Fibroblast of skin of abdomen (primary cell): Measurements from ENCODE around the gene GPRASP3. TPM values are rescaled to one million over a fixed set of nuclear protein-coding genes. Genes with fewer than 3 reads are reported as not detected.
"Not testable (repeated sequence)": the region's sequence is repeated elsewhere in the genome, so short reads cannot be mapped to it uniquely, and the experiment has no call there.

Experiments used
- DNase-seq: peaks from one replicate; pipeline ENCODE4 v3.0.0-alpha.2; 2013
- polyA plus RNA-seq, 2 experiments: library from polyadenylated mRNA; unstranded; fragments of 120-200 nt; gene quantifications; one replicate each; pipeline ENCODE4 v1.2.1, GENCODE V29; 2013; ENCODE audit not compliant: insufficient read length in 2 of 2

GPRASP3 gene, protein sequence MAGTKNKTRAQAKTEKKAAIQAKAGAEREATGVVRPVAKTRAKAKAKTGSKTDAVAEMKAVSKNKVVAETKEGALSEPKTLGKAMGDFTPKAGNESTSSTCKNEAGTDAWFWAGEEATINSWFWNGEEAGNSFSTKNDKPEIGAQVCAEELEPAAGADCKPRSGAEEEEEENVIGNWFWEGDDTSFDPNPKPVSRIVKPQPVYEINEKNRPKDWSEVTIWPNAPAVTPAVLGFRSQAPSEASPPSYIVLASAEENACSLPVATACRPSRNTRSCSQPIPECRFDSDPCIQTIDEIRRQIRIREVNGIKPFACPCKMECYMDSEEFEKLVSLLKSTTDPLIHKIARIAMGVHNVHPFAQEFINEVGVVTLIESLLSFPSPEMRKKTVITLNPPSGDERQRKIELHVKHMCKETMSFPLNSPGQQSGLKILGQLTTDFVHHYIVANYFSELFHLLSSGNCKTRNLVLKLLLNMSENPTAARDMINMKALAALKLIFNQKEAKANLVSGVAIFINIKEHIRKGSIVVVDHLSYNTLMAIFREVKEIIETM
- polyA plus RNA-seq (2013, experiment 1 of 2; ENCODE audit: insufficient read length), result 6.0 TPM
- polyA plus RNA-seq (2013, experiment 2 of 2; ENCODE audit: insufficient read length), result 5.4 TPM

DNA sequence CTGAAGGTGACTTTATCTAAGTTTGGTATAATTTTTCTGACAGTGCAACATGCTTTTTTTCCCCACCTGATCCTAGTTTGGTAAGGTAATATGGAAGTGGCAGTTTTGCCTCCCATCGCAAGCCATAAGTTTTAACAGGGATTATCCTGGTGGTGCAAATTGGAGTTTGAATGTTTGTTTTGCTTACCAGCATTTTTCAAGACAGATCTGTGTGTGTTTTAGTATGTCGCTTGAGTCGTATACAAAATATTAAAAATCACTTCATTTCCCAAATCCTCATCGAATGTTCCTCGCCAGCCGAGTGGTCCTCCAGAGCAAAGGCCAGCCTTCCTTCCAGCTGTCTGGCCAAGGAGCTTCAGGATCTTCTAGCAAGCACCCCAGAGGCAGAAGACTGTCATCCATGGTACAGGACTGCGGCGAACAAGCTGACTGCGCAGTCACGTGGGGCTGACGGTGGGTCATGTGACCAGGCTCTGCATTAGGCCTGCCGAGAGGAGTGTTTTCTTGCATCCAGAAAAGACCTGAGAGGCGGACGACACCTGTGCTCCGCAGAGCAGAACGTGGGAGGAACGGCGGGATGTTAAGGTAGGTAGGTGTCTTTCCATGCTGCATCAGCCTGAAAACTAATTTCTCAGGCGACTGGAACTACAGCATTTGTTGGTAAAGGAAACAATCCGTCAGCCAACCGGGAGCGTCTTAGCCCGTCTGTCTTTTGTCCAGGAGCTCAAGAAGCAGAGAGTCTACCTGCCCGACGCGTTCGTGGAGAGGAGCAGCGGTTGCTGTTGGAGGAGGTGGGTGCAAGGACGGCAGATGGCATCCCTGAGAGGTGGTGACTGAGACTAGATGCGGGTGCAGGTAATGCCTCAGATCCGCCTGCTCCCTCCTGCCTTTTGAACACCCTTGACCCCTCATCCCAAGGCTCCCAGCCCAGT, at the start of gene GPRASP3:
TSS of gene GPRASP3 (plus strand) at position 507 of the 932 bp plus-strand sequence. CDS start 28,253 bp downstream, outside the sequence.
- peak; percentile 74 for DNase-seq

DNA sequence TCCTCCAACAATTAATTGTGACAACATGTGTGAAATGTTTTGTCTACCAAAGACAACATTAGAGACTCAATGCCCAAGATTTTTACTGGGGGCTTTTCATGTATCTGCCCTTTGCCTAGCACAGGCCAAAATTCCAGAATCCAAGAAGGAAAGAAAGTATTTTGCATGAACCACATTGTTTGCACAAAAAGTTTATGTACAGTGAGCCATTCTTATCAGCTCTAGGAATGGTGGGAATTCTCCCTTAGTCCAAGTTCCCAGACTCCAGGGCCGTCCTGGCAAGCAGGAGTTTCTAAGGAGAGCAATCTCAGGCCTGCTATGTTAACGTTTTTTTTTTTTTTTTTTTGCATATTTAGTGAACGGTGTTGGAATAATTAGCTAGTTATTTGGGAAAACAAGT, 47.7 kb upstream of the GPRASP3 start:
- peak; percentile 19 for DNase-seq

DNA sequence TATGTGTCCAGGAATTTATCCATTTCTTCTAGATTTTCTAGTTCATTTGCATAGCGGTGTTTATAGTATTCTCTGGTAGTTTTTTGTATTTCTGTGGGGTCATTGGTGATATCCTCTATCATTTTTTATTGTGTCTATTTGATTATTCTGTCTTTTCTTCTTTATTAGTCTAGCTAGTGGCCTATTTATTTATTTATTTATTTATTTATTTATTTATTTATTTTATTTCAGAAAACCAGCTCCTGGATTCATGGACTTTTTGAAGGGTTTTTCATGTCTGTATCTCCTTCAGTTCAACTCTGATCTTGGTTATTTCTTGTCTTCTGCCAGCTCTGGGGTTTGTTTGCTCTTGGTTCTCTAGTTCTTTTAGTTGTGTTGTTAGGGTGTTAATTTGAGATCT, 43.1 kb upstream of the GPRASP3 start:
- not testable (repeated sequence) for DNase-seq

DNA sequence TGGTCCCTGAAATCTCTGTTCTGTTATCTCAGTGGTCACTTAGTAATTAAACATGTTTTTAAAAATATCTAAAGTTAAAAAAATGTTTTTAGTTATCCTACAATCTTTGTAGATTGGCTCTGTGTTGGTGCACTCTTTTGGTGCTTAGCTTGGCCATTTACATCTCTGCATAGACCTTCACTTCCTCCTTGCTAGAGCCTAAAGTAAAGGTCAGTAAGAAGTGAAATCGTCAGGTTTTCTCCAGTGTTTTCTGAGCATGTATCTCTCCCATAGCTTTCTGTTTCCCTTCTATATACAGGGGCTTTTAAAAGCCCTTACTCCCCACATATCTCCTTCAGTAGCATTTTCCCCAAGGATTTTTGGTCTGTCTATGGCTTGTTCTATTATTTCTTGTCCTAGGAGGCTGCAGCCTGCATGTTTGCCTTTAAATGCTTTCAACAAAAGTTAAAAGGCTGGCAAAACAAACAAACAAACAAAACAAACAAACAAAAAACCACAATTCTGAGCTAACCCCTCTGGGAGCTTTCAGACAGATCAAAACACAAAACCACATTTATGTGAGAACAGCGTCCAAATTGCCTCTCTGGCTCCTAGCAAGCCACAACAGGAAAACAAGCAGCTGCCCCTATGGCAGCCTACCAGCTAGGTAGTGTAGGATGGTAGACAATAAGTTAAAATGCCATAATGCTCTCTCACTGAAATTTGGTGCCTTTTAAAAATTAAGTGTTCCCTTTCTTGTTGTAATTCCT, 35.6 kb upstream of the GPRASP3 start:
- DNase-seq, result no peak

DNA sequence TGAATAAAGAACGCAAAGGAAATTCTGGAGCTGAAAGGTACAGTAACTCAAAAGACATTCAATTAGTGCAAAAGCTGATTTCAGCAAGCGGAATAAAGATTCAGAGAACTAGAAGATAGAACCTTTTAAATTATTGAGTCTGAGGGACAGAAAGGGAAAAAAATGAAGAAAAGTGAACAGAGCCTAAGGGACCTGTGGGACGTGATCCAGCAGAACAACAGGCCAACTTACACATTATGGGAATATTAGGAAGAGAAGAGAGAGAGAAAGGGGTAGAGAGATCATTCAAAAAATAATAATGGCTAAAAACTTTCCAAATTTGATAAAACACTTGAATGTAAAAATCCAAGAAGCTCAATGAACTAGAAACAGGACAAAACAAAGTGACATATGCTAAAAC, 25.8 kb upstream of the GPRASP3 start:
- DNase-seq, result no peak

DNA sequence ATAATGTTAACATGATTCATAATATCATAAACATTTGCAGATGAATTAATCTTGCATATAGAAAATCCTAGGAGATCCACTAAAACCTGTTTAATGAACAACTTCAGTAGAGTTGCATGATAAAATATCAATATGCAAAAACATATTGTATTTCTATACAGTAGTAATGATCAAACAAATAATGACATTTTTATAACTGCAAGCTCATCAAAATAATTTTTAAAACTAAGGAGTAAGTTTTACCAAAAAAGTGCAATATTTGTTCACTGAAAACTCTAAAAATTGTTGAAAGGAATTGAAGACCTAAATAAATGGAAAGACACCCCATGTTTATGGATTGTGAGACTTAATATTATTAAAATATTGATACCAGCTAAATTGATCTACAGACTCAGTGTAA, 24.2 kb upstream of the GPRASP3 start:
- no peak for DNase-seq

DNA sequence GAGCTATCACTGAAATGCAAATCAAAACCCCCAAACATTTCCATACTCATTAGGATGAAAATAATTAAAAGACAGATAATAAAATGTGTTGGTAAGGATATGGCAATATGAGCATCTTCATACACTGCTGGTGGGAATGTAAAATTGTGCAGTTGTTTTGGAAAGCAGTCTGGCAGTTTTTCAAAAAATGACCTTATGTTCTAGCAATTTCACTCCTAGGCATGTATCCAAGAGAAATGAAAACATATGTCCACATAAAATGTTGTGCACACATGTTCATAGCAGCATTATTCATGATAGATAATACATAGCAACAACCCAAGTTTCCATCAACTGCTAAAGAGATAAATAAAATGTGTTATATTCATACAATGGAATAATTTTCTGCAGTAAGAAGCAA, 23.0 kb upstream of the GPRASP3 start:
- peak; percentile 46 for DNase-seq

DNA sequence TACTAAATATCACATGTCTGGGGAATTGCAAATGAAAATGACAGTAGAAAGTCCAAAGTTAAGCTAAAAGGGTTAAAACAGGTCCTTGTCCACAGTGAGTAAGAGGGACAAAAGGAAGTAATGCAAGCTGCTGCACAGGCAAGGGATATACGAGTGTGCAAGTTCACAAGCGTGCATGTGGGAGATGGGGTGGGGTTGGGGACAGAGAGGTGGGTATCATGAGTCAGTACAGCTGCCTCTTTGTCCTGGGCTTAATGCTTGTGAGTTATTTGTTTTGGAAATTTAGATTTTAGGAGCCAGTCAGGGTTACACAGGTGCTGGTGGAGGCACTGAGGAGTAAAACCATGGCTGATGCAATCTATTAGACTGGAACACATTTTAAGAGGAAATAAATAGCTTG, 11.6 kb upstream of the GPRASP3 start:
- DNase-seq, result no peak

DNA sequence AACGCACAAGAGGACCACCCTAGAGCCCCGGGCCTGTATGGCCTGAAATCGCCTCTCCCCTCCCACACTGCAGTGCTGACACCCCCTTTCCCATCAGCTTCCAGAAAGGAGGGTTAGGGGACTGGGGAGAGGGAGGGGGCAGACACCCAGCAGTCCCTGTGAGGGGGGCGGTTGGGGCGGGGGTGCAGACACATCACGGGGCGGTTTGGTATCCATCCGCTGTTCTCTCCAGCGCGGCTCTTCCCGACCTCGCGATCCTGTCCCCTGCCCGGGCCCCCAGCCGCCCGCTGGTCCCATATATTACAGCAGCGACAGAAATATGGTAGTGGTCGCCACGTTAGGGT, 8.7 kb upstream of the GPRASP3 start:
- DNase-seq, result peak; percentile 3

DNA sequence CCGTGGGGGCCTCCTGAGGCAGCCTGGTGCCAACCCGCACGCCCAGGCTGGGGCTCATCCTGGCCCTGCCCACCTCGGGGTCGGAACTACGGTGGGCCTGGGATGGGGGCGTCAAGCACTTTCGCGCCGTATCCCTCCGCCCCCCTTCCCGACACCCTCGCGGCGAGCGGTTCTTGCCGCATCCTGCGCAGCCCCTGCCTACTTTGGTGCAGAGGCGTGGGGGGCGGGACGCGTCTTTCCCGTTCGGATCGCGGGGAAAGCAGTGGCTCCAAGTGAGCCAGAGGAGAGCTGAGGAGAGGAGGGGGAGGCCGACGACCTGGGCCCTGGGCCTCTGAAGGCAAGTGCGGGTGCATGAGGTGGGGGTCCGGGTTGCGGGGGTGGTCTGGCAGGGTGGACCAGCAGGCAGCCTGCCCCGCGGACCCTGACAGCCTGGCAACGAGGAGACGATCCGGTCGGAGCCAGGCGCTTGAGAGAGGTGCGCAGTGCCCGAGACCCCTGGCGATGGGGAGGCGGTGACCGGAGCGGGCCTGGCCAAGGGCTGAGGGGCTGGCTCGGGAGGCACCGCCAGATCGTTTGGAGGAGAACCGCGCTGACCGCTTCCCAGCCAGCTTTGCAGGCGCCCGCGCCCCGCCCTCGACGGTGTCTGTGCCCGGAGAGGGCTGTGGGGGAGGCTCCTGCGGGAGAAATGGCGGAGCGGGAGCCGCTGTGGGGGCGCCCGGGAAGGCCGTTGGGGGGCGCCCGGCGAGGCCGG, 8.2 kb upstream of the GPRASP3 start, which contains the start of gene GPRASP2:
TSS of gene GPRASP2 (plus strand) at position 233 of the 751 bp plus-strand sequence. CDS start 2,422 bp downstream, outside the sequence.
- peak; percentile 34 for DNase-seq

DNA sequence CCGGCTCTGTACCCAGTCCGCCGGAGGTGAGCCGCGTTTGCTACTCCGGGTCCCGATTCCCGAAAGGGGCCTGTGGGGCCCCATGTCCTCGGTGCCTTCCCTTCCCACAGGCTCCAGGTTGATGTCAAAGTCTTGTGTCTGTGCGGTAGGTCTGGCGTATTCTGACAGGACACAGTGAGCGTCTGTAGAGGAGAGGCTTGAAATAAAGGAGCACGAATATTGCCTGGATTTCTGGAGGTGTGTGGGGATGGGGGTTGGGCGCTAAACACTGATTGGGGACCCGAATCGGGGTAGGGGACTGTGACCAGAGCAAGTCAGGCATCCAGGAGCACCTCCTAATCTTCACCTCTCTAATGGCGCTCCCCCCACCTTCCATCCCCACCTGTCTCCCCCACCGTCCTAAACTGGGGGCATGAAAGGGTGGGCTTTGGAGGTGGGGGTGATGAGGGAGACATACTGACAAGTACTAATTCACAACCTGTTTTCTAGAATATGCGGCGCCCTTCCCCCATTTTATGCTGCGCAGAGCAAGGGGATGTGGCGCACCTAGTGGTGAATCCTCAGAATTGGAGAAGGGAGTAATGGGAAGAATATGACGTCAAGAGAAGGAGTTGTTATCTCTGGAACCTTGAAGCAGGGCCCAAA, 7.4 kb upstream of the GPRASP3 start:
- DNase-seq, result peak; percentile 43

DNA sequence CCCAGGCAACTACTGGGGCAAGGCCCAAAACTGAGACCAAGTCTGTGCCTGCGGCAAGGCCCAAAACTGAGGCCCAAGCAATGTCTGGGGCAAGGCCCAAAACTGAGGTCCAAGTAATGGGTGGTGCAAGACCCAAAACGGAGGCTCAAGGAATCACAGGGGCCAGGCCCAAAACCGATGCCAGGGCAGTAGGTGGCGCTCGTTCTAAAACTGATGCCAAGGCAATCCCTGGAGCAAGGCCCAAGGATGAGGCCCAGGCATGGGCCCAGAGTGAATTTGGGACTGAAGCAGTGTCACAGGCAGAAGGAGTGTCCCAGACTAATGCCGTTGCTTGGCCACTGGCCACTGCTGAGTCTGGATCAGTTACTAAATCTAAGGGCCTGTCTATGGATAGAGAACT, 5.5 kb upstream of the GPRASP3 start:
- no peak for DNase-seq

DNA sequence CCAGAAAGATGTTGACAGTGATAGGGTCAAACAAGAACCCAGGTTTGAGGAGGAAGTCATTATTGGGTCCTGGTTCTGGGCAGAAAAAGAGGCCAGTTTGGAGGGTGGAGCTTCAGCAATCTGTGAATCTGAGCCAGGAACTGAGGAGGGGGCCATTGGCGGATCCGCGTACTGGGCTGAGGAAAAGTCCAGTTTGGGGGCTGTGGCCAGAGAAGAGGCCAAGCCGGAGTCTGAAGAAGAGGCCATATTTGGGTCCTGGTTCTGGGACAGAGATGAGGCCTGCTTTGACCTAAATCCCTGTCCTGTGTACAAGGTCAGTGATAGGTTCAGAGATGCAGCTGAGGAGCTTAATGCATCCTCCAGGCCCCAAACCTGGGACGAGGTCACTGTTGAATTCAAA, 4.6 kb upstream of the GPRASP3 start:
- no peak for DNase-seq

DNA sequence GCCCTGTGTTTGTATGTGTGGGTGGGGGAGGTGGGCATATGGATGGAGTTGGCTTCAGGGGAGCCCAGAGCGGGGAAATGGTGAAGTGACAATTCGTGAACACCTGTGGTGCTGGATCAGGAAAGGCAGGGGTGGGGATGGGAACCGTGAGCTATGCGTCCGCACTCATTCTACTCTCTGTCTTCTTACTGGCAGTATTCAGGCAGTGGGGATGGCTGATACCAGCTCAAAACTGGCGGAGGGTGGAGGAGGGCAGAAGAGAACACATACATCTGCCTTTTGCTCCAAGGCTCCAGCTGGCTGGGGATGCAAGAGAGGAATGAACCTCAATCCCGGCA, 595 bp downstream of the GPRASP3 start:
- DNase-seq, result not testable (repeated sequence)

DNA sequence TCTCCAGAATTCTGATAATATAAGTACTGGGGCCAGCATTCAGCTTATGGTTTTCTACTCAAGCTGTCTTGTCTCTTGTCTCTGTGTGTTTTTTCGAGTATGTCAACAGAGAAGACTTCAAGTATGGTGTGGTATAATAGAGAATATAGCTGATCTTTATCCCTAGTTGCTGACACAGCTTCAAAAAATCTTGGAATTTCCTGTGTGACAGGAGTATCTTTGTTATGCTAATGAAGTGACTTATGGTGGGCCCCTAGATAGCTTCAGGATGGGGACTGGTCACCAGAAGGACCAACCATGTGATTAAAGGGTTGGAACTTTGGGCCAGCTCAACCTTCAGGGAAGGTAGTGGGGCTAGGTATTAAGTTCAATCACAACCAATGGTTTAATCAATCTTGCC, 2.9 kb downstream of the GPRASP3 start:
- no peak for DNase-seq

DNA sequence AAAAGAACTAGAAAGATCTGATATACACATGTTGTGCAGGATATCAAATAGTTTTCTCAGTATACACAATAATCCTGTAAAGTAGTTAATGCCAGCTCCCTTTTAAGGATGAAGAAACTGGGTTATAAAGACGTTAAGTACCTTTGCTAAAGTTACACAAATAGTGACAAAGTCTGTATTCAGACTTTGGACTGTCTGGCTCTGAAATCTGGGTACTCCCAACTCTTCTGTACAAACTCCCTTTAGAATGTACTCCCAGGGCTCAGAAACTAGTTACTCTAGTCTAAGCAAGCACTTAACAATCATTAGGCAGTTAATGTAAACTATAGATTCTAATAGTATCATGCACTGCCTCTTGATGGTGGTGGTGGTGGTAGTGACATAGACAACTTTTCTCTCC, 7.2 kb downstream of the GPRASP3 start:
- no peak for DNase-seq

DNA sequence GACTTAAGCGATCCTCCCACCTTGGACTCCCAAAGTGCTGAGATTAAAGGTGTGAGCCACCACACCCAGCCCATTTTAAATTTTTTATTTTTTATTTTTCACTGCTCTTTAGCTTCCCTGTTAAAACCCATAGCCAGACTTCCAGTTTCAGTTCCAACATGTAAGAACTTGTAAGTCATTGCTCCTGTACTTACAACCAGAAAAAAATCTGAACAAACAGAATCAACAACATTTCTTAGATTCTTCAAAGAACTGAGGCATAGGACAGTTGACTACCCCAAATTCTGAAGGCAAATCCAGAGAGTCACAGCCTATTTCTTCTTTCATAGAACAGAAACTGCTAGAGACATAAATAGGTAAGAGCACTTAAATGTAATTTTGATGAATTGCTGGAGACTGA, 8.1 kb downstream of the GPRASP3 start:
- DNase-seq, result no peak

DNA sequence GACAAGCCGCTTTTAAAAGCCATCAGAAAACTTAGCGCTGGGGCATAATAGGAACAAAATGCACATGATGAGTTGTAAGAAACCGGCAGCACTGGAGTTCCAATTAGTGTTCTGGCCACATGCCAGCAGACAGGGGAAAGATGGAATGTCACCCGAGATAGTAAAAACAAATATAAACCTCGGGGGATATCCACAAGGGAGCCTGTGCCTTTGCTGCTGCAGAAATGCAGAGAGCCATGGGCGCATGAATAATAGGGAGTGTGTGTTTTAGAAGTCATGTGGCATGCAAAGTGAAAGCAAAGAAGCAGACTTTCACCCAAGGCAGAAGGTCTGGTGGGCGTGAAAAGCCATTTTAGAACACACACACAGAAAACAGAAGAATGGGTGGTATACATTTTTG, 19.1 kb downstream of the GPRASP3 start:
- DNase-seq, result no peak

DNA sequence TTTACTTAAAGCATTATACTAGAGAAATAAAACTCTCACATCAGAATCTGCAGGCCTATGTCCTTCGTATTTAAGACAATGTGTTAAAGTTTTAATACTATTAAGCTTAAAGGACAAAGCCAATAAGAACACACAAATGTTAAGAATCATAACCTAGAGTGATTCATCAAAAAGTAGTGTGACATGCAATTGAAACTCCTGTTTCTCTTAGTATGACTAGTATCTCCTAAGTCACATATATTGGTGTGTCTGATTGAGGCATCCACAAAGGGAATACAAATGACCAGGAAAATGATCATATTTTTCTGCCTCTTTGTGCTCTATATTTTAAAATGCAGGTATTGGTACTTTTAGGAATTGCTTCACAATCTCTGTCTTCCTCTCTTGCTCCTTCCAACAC, 23.8 kb downstream of the GPRASP3 start:
- DNase-seq, result no peak

DNA sequence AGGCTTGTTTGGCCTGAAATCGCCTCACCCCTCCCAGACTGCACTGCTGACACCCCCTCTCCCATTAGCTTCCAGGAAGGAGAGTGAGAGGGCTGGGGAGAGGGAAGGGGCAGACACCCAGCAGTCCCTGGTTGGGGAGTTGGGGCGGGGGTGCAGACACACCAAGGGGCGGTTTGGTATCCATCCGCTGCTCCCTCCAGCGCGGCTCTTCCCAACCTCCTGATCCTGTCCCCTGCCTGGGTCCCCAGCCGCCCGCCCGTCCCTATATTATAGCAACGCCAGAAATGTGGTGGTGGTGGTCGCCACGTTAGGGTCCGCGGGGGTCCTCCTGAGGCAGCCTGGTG, 24.9 kb downstream of the GPRASP3 start:
- DNase-seq, result no peak

DNA sequence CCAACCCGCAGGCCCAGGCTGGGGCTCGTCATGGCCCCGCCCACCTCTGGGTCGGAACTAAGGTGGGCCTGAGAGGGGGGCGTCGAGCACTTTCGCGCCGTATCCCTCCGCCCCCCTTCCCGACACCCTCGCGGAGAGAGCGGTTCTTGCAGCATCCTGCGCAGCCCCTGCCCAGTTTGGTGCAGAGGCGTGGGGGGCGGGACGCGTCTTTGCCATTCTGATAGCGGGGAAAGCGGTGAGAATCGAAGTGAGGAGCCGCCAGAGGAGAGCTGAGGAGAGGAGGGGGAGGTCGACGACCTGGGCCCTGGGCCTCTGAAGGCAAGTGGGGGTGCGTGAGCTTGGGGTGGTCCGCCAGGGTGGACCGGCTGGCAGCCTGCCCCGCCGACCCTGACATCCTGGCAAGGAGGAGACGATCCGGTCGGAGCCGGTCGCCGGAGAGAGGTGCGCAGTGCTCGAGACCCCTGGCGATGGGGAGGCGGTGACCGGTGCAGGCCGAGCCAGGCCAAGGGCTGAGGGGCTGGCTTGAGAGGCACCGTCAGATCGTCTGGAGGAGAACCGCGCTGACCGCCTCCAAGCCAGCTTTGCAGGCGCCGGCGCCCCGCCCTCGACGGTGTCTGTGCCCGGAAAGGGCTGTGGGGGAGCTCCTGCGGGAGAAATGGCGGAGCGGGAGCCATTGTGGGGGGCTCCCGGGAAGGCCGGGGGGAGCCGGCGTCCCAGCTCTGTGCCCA, 25.5 kb downstream of the GPRASP3 start:
- peak; percentile 17 for DNase-seq
